Measurements from ENCODE around the gene FCGR3B.
"Not testable (repeated sequence)": the region's sequence is repeated elsewhere in the genome, so short reads cannot be mapped to it uniquely, and the experiment has no call there.

- not testable (repeated sequence) for TF ChIP-seq POLR2A (IDR thresholded peaks at IDR 0.05; ENCODE audit: low read length); GATA1 (IDR thresholded peaks at IDR 0.05; ENCODE audit: low read depth, low read length)
These were observed 17.8 kb downstream of the FCGR3B start for GRCh38 chr1:161613142-161613514.
